K562 (cell line): ENCODE data around the gene PRR16. TPM values are rescaled to one million over a fixed set of nuclear protein-coding genes. Genes with fewer than 3 reads are reported as not detected.

ENCODE experiments used
- GABPB2 ChIP-seq: fragments of 250-450 bp; sonication (Bioruptor Pico); conservative IDR thresholded peaks from 2 replicates; pipeline ENCODE4 v1.5.1; 2021; ENCODE audit warnings: mild to moderate bottlenecking
- GATAD2A ChIP-seq: fragments of 450-650 bp; IDR thresholded peaks from 2 replicates; pipeline ENCODE4 v1.6.1; 2017
- HDAC8 ChIP-seq: fragments of 450-650 bp; IDR thresholded peaks from 2 replicates; pipeline ENCODE4 v1.6.1; 2016; ENCODE audit warnings: mild to moderate bottlenecking, missing genetic modification characterization, moderate library complexity, missing compliant biosample characterization
- JUNB ChIP-seq: fragments of 450-650 bp; formaldehyde crosslinking; conservative IDR thresholded peaks from 2 replicates; pipeline ENCODE4 v1.4.0; 2020; ENCODE audit warnings: mild to moderate bottlenecking
- MEF2A ChIP-seq: IDR thresholded peaks from 2 replicates; pipeline ENCODE4 v1.6.1; 2011; ENCODE audit warnings: low read depth, mild to moderate bottlenecking, low read length, moderate library complexity; ENCODE audit not compliant: control insufficient read depth
- PURB ChIP-seq: sonication (generic); formaldehyde crosslinking; IDR thresholded peaks from 2 replicates; pipeline ENCODE4 v1.9.0; 2021; ENCODE audit warnings: low read depth, mild to moderate bottlenecking, missing genetic modification reagents
- RHOXF2B ChIP-seq: fragments of 250-450 bp; sonication (Bioruptor Pico); conservative IDR thresholded peaks from 2 replicates; pipeline ENCODE4 v1.5.1; 2021
- TSC22D4 ChIP-seq: fragments of 450-650 bp; IDR thresholded peaks from 2 replicates; pipeline ENCODE4 v1.6.1; 2016; ENCODE audit warnings: missing genetic modification characterization, missing biosample characterization, control low read depth
- ZNF253 ChIP-seq: fragments of 250-450 bp; sonication (Bioruptor Pico); conservative IDR thresholded peaks from 2 replicates; pipeline ENCODE4 v1.6.1; 2021; ENCODE audit warnings: mild to moderate bottlenecking
- ZNF668 ChIP-seq: fragments of 250-450 bp; sonication (Bioruptor Pico); IDR thresholded peaks from 2 replicates; pipeline ENCODE4 v1.8.0; 2022; ENCODE audit warnings: mild to moderate bottlenecking, inconsistent platforms
- ZNF695 ChIP-seq: fragments of 450-650 bp; formaldehyde crosslinking; IDR thresholded peaks from 2 replicates; pipeline ENCODE4 v1.4.0; 2020; ENCODE audit warnings: mild to moderate bottlenecking, moderate library complexity
- ZZZ3 ChIP-seq: fragments of 450-650 bp; IDR thresholded peaks from 2 replicates; pipeline ENCODE4 v1.6.1; 2016; ENCODE audit warnings: antibody characterized with exemption, mild to moderate bottlenecking, moderate library complexity
- polyA plus RNA-seq, 8 experiments: library from polyadenylated mRNA; depleted of rRNA in 4 of 8; stranded (reverse) in 5 of 8; unstranded in 3 of 8; fragments of >200 nt; fragmentation: Nextera tagmentation in 2 of 8; fragmentation: Illumina TruSeq in 1 of 8; extraction: Ambion mirVana in 2 of 8; extraction: Trizol in 1 of 8; gene quantifications; 2 replicates each; pipeline versions ENCODE4 v1.2.1 to v1.2.3, GENCODE V29; 2011 to 2014; ENCODE audit warnings: inconsistent platforms in 1 of 8, missing spikeins in 1 of 8
- total RNA-seq, 7 experiments: library from RNA; depleted of rRNA in 6 of 7; stranded (reverse); fragments of >200 nt in 6 of 7; fragmentation: Illumina TruSeq in 2 of 7; extraction: Trizol in 2 of 7; gene quantifications; 2 replicates each; pipeline versions ENCODE4 v1.2.1 to v1.2.3, GENCODE V29; 2011 to 2021; ENCODE audit warnings: low replicate concordance in 1 of 7
- TF ChIP-seq, protein P1 (sequence below): sonication (generic); IDR thresholded peaks from 2 replicates; pipeline ENCODE4 v1.6.1; 2016
- TF ChIP-seq, protein P2 (sequence below): fragments of 450-650 bp; IDR thresholded peaks from 2 replicates; pipeline ENCODE4 v1.6.1; 2014; ENCODE audit warnings: low read depth, mild to moderate bottlenecking, moderate library complexity, borderline replicate concordance
- TF ChIP-seq, protein P3 (sequence below): fragments of 200-600 bp; sonication (generic); IDR thresholded peaks from one replicate; pipeline ENCODE4 v1.6.1; 2012; ENCODE audit warnings: mild to moderate bottlenecking, low read depth, low read length, inconsistent platforms

Gene PRR16
- total and polyA plus RNA-seq, 9 of the 15 experiments (the other 6 are each of a cell fraction or from before 2014, with no cell fraction given): 0.61 to 10.1 (median 3.3) TPM

DNA sequence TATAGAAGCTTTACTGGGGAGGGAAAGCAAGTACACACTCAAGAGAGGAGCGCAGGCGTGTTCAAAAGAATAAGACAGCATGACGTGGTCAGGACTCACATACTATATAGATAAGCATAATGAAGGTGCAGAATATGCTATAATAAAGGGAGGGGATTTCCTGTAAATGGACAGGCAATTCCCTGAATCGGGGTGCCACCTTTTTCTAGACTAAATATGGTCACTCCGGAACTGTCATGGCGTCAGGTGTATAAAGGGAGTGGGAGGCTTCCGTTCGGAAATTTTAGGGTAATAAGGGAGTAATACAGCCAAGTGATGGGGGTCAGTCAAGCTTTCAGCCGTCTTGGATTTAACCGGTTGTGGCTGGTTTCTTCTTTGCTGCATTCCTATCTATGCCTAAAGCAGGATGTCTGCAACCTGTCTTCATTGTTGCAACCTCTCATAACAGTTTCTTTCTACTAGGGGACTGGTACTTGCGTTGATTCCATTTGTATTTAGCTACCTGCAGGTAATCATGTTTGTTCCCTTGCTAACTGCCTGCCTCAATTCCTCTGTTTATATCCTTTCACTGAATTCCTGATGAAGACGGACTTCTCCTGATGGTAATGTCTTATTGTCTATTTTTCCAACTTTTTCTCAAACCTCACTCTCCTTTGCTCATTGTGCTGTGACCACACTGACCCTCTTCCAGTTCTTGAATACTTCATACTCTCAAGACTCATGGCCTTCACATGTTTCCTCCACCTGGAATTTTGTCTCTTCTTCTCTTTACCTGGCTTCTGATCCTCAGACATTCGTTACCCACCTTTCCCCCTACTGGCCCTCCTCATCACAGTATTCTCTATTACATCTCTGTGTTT is 48.9 kb downstream of the PRR16 start (continued):
- TF ChIP-seq ZNF668 (CRISPR knock-in tag): no peak
- TF ChIP-seq ZNF695 (CRISPR knock-in tag): no peak
- no peak for TF ChIP-seq MEF2A
- no peak for TF ChIP-seq ZNF253 (CRISPR knock-in tag)
- TF ChIP-seq, protein P1, sequence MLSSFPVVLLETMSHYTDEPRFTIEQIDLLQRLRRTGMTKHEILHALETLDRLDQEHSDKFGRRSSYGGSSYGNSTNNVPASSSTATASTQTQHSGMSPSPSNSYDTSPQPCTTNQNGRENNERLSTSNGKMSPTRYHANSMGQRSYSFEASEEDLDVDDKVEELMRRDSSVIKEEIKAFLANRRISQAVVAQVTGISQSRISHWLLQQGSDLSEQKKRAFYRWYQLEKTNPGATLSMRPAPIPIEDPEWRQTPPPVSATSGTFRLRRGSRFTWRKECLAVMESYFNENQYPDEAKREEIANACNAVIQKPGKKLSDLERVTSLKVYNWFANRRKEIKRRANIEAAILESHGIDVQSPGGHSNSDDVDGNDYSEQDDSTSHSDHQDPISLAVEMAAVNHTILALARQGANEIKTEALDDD: no peak
- TF ChIP-seq GABPB2 (CRISPR knock-in tag): no peak
- no peak for TF ChIP-seq HDAC8
- no peak for TF ChIP-seq ZZZ3
- TF ChIP-seq, protein P2, sequence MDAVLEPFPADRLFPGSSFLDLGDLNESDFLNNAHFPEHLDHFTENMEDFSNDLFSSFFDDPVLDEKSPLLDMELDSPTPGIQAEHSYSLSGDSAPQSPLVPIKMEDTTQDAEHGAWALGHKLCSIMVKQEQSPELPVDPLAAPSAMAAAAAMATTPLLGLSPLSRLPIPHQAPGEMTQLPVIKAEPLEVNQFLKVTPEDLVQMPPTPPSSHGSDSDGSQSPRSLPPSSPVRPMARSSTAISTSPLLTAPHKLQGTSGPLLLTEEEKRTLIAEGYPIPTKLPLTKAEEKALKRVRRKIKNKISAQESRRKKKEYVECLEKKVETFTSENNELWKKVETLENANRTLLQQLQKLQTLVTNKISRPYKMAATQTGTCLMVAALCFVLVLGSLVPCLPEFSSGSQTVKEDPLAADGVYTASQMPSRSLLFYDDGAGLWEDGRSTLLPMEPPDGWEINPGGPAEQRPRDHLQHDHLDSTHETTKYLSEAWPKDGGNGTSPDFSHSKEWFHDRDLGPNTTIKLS: no peak
- TF ChIP-seq RHOXF2B (CRISPR knock-in tag): no peak
- TF ChIP-seq GATAD2A: no peak
- no peak for TF ChIP-seq JUNB (CRISPR knock-in tag)
- no peak for TF ChIP-seq TSC22D4
- TF ChIP-seq, protein P3, sequence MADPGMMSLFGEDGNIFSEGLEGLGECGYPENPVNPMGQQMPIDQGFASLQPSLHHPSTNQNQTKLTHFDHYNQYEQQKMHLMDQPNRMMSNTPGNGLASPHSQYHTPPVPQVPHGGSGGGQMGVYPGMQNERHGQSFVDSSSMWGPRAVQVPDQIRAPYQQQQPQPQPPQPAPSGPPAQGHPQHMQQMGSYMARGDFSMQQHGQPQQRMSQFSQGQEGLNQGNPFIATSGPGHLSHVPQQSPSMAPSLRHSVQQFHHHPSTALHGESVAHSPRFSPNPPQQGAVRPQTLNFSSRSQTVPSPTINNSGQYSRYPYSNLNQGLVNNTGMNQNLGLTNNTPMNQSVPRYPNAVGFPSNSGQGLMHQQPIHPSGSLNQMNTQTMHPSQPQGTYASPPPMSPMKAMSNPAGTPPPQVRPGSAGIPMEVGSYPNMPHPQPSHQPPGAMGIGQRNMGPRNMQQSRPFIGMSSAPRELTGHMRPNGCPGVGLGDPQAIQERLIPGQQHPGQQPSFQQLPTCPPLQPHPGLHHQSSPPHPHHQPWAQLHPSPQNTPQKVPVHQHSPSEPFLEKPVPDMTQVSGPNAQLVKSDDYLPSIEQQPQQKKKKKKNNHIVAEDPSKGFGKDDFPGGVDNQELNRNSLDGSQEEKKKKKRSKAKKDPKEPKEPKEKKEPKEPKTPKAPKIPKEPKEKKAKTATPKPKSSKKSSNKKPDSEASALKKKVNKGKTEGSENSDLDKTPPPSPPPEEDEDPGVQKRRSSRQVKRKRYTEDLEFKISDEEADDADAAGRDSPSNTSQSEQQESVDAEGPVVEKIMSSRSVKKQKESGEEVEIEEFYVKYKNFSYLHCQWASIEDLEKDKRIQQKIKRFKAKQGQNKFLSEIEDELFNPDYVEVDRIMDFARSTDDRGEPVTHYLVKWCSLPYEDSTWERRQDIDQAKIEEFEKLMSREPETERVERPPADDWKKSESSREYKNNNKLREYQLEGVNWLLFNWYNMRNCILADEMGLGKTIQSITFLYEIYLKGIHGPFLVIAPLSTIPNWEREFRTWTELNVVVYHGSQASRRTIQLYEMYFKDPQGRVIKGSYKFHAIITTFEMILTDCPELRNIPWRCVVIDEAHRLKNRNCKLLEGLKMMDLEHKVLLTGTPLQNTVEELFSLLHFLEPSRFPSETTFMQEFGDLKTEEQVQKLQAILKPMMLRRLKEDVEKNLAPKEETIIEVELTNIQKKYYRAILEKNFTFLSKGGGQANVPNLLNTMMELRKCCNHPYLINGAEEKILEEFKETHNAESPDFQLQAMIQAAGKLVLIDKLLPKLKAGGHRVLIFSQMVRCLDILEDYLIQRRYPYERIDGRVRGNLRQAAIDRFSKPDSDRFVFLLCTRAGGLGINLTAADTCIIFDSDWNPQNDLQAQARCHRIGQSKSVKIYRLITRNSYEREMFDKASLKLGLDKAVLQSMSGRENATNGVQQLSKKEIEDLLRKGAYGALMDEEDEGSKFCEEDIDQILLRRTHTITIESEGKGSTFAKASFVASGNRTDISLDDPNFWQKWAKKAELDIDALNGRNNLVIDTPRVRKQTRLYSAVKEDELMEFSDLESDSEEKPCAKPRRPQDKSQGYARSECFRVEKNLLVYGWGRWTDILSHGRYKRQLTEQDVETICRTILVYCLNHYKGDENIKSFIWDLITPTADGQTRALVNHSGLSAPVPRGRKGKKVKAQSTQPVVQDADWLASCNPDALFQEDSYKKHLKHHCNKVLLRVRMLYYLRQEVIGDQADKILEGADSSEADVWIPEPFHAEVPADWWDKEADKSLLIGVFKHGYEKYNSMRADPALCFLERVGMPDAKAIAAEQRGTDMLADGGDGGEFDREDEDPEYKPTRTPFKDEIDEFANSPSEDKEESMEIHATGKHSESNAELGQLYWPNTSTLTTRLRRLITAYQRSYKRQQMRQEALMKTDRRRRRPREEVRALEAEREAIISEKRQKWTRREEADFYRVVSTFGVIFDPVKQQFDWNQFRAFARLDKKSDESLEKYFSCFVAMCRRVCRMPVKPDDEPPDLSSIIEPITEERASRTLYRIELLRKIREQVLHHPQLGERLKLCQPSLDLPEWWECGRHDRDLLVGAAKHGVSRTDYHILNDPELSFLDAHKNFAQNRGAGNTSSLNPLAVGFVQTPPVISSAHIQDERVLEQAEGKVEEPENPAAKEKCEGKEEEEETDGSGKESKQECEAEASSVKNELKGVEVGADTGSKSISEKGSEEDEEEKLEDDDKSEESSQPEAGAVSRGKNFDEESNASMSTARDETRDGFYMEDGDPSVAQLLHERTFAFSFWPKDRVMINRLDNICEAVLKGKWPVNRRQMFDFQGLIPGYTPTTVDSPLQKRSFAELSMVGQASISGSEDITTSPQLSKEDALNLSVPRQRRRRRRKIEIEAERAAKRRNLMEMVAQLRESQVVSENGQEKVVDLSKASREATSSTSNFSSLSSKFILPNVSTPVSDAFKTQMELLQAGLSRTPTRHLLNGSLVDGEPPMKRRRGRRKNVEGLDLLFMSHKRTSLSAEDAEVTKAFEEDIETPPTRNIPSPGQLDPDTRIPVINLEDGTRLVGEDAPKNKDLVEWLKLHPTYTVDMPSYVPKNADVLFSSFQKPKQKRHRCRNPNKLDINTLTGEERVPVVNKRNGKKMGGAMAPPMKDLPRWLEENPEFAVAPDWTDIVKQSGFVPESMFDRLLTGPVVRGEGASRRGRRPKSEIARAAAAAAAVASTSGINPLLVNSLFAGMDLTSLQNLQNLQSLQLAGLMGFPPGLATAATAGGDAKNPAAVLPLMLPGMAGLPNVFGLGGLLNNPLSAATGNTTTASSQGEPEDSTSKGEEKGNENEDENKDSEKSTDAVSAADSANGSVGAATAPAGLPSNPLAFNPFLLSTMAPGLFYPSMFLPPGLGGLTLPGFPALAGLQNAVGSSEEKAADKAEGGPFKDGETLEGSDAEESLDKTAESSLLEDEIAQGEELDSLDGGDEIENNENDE: no peak
- TF ChIP-seq PURB (CRISPR knock-in tag): no peak
